ENCODE measurements around the gene IGFBP2.

The IGFBP2 gene

GRCh38 chr2:216646116-216646515, 12.9 kb downstream of the IGFBP2 start:
- H3K27me3 ChIP-seq (replicated peaks; ENCODE audit: control insufficient read depth, insufficient read depth, low read length) = no peaks in the 10 kb centered on the region
- no peaks in the 10 kb centered on the region for H3K36me3 ChIP-seq (ENCODE audit: control insufficient read depth, insufficient read depth, low read length)
- no peak for DNase-seq (ENCODE audit: extremely low read depth, insufficient read length)
- H3K4me3 ChIP-seq (replicated peaks; ENCODE audit: low read depth, low read length) = no peak overlapping the region
- TF ChIP-seq CTCF (IDR thresholded peaks at IDR 0.05; ENCODE audit: insufficient read depth, low read length, poor library complexity, severe bottlenecking) = no peak

GRCh38 chr2:216648105-216648504, 14.9 kb downstream of the IGFBP2 start:
- H3K4me3 ChIP-seq (replicated peaks; ENCODE audit: low read depth, low read length) = no peak overlapping the region
- no peaks in the 10 kb centered on the region for H3K27me3 ChIP-seq (replicated peaks; ENCODE audit: control insufficient read depth, insufficient read depth, low read length)
- H3K36me3 ChIP-seq (ENCODE audit: control insufficient read depth, insufficient read depth, low read length) = no peaks in the 10 kb centered on the region
- no peak for DNase-seq (ENCODE audit: extremely low read depth, insufficient read length)
- no peak for TF ChIP-seq CTCF (IDR thresholded peaks at IDR 0.05; ENCODE audit: insufficient read depth, low read length, poor library complexity, severe bottlenecking)

- DNase-seq (ENCODE audit: extremely low read depth, insufficient read length) = no peak
- TF ChIP-seq CTCF (IDR thresholded peaks at IDR 0.05; ENCODE audit: insufficient read depth, low read length, poor library complexity, severe bottlenecking) = no peak
- H3K36me3 ChIP-seq (ENCODE audit: control insufficient read depth, insufficient read depth, low read length) = no peaks in the 10 kb centered on the region
- H3K27me3 ChIP-seq (replicated peaks; ENCODE audit: control insufficient read depth, insufficient read depth, low read length) = no peaks in the 10 kb centered on the region; the same call in 1 of the 2 replicates
- H3K4me3 ChIP-seq (replicated peaks; ENCODE audit: low read depth, low read length) = no peak overlapping the region
These were observed 16.4 kb downstream of the IGFBP2 start for GRCh38 chr2:216649574-216649973.

GRCh38 chr2:216650626-216651257, 17.5 kb downstream of the IGFBP2 start:
- DNase-seq (ENCODE audit: extremely low read depth, insufficient read length) = no peak
- no peaks in the 10 kb centered on the region; the same call in 1 of the 2 replicates for H3K27me3 ChIP-seq (replicated peaks; ENCODE audit: control insufficient read depth, insufficient read depth, low read length)
- no peak for TF ChIP-seq CTCF (IDR thresholded peaks at IDR 0.05; ENCODE audit: insufficient read depth, low read length, poor library complexity, severe bottlenecking)
- H3K36me3 ChIP-seq (ENCODE audit: control insufficient read depth, insufficient read depth, low read length) = no peaks in the 10 kb centered on the region
- H3K4me3 ChIP-seq (replicated peaks; ENCODE audit: low read depth, low read length) = no peak overlapping the region

GRCh38 chr2:216651351-216651881, 18.2 kb downstream of the IGFBP2 start:
- H3K36me3 ChIP-seq (ENCODE audit: control insufficient read depth, insufficient read depth, low read length) = no peaks in the 10 kb centered on the region
- no peak overlapping the region for H3K4me3 ChIP-seq (replicated peaks; ENCODE audit: low read depth, low read length)
- no peak for DNase-seq (ENCODE audit: extremely low read depth, insufficient read length)
- no peak for TF ChIP-seq CTCF (IDR thresholded peaks at IDR 0.05; ENCODE audit: insufficient read depth, low read length, poor library complexity, severe bottlenecking)
- no peaks in the 10 kb centered on the region; the same call in 1 of the 2 replicates for H3K27me3 ChIP-seq (replicated peaks; ENCODE audit: control insufficient read depth, insufficient read depth, low read length)

Measured in GM06990 (cell line).